Heart left ventricle (tissue), 16 donors: ENCODE results near the gene ABCC12. TPM values are rescaled to one million over a fixed set of nuclear protein-coding genes. Genes with fewer than 3 reads are reported as not detected.

ENCODE experiments used
- ATAC-seq, 4 donors: fragments of 200-7000 bp; cut with Tn5 transposase; one replicate each; pipeline ENCODE4 v1.9.1; 2020 to 2022; ENCODE audit warnings: moderate library complexity in 4 of 4, mild to moderate bottlenecking in 3 of 4, moderate number of reproducible peaks in 1 of 4
- DNase-seq, 5 donors: peaks; one replicate each; pipeline ENCODE4 v3.0.0-alpha.2; 2020
- H3K27ac ChIP-seq, 12 donors: fragments of 200-600 bp; sonication (generic) in 4 of 12; one replicate each; pipeline versions ENCODE4 v1.5.0 to v1.8.0; 2016 to 2022; ENCODE audit warnings: mild to moderate bottlenecking in 2 of 12
- H3K27me3 ChIP-seq, 9 donors: fragments of 200-600 bp; sonication (generic) in 2 of 9; one replicate each; pipeline versions ENCODE4 v1.5.1 to v1.8.0; 2016 to 2022; ENCODE audit warnings: mild to moderate bottlenecking in 3 of 9
- H3K36me3 ChIP-seq, 9 donors: fragments of 200-600 bp; sonication (generic) in 2 of 9; one replicate each; pipeline versions ENCODE4 v1.5.0 to v1.8.0; 2018 to 2022; ENCODE audit warnings: mild to moderate bottlenecking in 2 of 9
- H3K4me1 ChIP-seq, 12 donors: fragments of 200-600 bp; sonication (generic) in 4 of 12; one replicate each; pipeline versions ENCODE4 v1.5.0 to v1.8.0; 2016 to 2022; ENCODE audit warnings: mild to moderate bottlenecking in 3 of 12
- H3K4me3 ChIP-seq, 12 donors: fragments of 200-600 bp; sonication (generic) in 4 of 12; one replicate each; pipeline versions ENCODE4 v1.5.0 to v1.8.0; 2017 to 2022; ENCODE audit warnings: mild to moderate bottlenecking in 9 of 12, moderate library complexity in 4 of 12
- H3K9me3 ChIP-seq, 12 donors: fragments of 200-600 bp; sonication (generic) in 4 of 12; one replicate each; pipeline versions ENCODE4 v1.5.0 to v1.8.0; 2016 to 2022; ENCODE audit warnings: mild to moderate bottlenecking in 1 of 12
- POLR2A ChIP-seq, 2 donors: fragments of 450-650 bp; IDR thresholded peaks; one replicate each; pipeline ENCODE4 v1.6.1; 2017; ENCODE audit warnings: antibody characterized with exemption in 2 of 2, mild to moderate bottlenecking in 2 of 2, moderate library complexity in 2 of 2
- WGBS, 4 donors: extraction: QIAGEN DNeasy Blood & Tissue Kit in 2 of 4; methylation state at CpG; one replicate each; pipeline versions ENCODE4 v1.1.5 to v1.1.7; 2013 to 2018; 5-methylcytosine and 5-hydroxymethylcytosine counted together
- intact Hi-C, 10 donors: fragments of 100-400 bp; cut with DNase I; formaldehyde crosslinking; loops; one replicate each; pipeline versions ENCODE4 v1.11.1 to v1.14.2; 2022
- polyA plus RNA-seq, 2 donors: library from polyadenylated mRNA; stranded (reverse); fragments of 200-250 nt; gene quantifications; one replicate each; pipeline ENCODE4 v1.2.3, GENCODE V29; 2013
- total RNA-seq, 9 donors: library from RNA; depleted of rRNA in 2 of 9; stranded (reverse); fragments of >200 nt in 2 of 9; fragmentation: NEBNext Ultra II Directional in 3 of 9; extraction: Animal tissue kit (Norgen Biotek cat#: 25700) in 3 of 9; gene quantifications; one replicate each; pipeline versions ENCODE4 v1.1.0 to v1.2.4, GENCODE V29; 2016 to 2023
- TF ChIP-seq, protein P1 (sequence below), 12 donors: fragments of 200-600 bp; sonication (generic) in 4 of 12; IDR thresholded peaks; one replicate each; pipeline versions ENCODE4 v1.5.0 to v1.8.0; 2018 to 2022; ENCODE audit warnings: antibody characterized with exemption in 12 of 12, mild to moderate bottlenecking in 5 of 12
- donor health status: ischemic (EF 13 %, LVEDD 7.1; RV severe dilation, severe dysfunction).
- donor health status: healthy with polysubstance abuse.
- donor health status: DM: no; HTN: yes; CAD: no.
- donor health status: DM: no; HTN: no; CAD: no.
- donor health status: ischemic (EF 25% LVEDD 6.9; RV normal size, moderate dysfunction).
- donor health status: ischemic (EF 25% LVEDD 5.7; RV mildly dilated, moderate dysfunction).
- donor health status: healthy.
- donor health status: DM: yes; HTN: yes; CAD: no.
- donor health status: ischemic (EF 35%, LVEDD 5.7; RV mildly dilated, moderate dysfunction).
- donor health status: nonischemic (EF 11% LVEDD 7.7; RV severe dilation, severe dysfunction).
- donor health status: DM: yes; HTN: yes; CAD: no.
- donor health status: PGD.
- donor health status: ischemic (EF 29% LVEDD 5.4; RV normal size, mild dysfunction).
- donor health status: nonischemic (EF 23%, LVEDD 6.1; RV moderate dilation, normal function).

Gene ABCC12
- total and polyA plus RNA-seq, 11 donors: 0.08 to 0.27 (median 0.10) TPM; not detected in 7

DNA sequence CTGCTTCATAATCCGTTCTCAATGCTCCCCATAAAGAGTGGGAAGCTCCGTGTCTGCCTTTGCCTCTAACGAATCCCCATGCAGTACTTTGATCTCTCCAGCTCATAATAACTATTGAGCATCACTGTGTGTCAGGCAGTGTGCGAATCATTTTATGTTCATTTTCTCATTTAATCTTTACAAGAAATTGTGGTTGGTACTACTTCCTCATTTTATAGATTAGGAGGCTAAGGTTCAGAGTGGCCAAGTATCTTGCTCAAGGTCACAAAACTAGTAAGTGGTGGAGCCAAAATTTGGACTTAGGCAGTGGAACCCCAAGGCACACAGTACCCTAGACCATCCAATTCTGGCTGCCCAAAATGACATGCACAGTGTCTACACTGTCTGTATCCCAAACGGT lies 44.8 kb downstream of the ABCC12 start:
- no peaks in the 10 kb centered on the region for H3K36me3 ChIP-seq
- DNase-seq: no peak
- H3K27me3 ChIP-seq: no peaks in the 10 kb centered on the region
- TF ChIP-seq, protein P1, sequence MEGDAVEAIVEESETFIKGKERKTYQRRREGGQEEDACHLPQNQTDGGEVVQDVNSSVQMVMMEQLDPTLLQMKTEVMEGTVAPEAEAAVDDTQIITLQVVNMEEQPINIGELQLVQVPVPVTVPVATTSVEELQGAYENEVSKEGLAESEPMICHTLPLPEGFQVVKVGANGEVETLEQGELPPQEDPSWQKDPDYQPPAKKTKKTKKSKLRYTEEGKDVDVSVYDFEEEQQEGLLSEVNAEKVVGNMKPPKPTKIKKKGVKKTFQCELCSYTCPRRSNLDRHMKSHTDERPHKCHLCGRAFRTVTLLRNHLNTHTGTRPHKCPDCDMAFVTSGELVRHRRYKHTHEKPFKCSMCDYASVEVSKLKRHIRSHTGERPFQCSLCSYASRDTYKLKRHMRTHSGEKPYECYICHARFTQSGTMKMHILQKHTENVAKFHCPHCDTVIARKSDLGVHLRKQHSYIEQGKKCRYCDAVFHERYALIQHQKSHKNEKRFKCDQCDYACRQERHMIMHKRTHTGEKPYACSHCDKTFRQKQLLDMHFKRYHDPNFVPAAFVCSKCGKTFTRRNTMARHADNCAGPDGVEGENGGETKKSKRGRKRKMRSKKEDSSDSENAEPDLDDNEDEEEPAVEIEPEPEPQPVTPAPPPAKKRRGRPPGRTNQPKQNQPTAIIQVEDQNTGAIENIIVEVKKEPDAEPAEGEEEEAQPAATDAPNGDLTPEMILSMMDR (IDR thresholded peaks at IDR 0.05): no peak
- no peak for TF ChIP-seq POLR2A (IDR thresholded peaks at IDR 0.05)
- no peak for ATAC-seq
- H3K9me3 ChIP-seq: no peaks in the 10 kb centered on the region
- H3K4me1 ChIP-seq: peaks cover 0 to 14% (median 2%) of the 10 kb centered on the region in 12 donors
- H3K4me3 ChIP-seq: no peak overlapping the region
- intact Hi-C loops: no loop called here
- WGBS, 4 donors: 92 to 95% (median 93%) methylated on average over 5 of the region's 5 CpGs
- H3K27ac ChIP-seq: no peak overlapping the region

GRCh38 chr16:48110000-48110399 lies 45.8 kb downstream of the ABCC12 start:
- Histone ChIP-seq H3K4me1 (peaks cover 0 to 14% (median 2%) of the 10 kb centered on the region in 12 donors), H3K9me3 (no peaks in the 10 kb centered on the region), H3K27me3 (no peaks in the 10 kb centered on the region), H3K4me3 (no peak overlapping the region), H3K36me3 (no peaks in the 10 kb centered on the region), H3K27ac (no peak overlapping the region)
- WGBS, 4 donors: 78 to 89% (median 82%) methylated on average over 7 of the region's 7 CpGs
- no peak for ATAC-seq
- intact Hi-C loops: no loop called here
- DNase-seq: no peak
- no peak for TF ChIP-seq POLR2A (IDR thresholded peaks at IDR 0.05)
- TF ChIP-seq, protein P1 (IDR thresholded peaks at IDR 0.05): no peak

- Histone ChIP-seq H3K36me3 (no peaks in the 10 kb centered on the region), H3K27me3 (no peaks in the 10 kb centered on the region), H3K9me3 (no peaks in the 10 kb centered on the region), H3K27ac (no peak overlapping the region), H3K4me3 (no peak overlapping the region), H3K4me1 (peaks cover 0 to 14% (median 2%) of the 10 kb centered on the region in 12 donors)
- no peak for DNase-seq
- no peak for ATAC-seq
- TF ChIP-seq, protein P1 (IDR thresholded peaks at IDR 0.05): no peak
- no peak for TF ChIP-seq POLR2A (IDR thresholded peaks at IDR 0.05)
- 83 to 94% (median 86%) methylated on average over 9 of the region's 9 CpGs for WGBS, 4 donors
- intact Hi-C loops: no loop called here
Measured at GRCh38 chr16:48109475-48109874, 46.3 kb downstream of the ABCC12 start.

DNA sequence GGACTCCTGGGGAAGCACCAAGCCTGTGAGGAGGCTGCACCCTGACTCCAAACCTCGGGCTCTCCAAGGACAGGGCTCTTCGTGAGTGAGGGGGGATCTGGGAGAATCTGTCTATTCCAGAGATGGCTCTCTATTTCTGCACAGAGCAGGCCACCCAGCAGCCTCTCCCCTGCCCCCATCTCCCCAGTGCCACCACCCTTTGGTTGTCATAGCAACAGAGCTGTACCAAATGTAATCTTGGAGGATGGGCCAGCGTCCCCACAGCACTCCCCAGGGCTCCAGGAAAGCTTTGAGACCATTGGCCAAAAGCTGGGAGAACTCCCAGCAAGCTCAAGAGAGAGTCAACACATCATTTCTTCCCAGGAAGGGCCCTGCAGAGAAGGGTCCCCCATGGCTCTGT lies 49.3 kb downstream of the ABCC12 start:
- Histone ChIP-seq H3K4me1 (no peaks in the 10 kb centered on the region), H3K36me3 (no peaks in the 10 kb centered on the region), H3K27me3 (no peaks in the 10 kb centered on the region), H3K4me3 (no peak overlapping the region), H3K9me3 (no peaks in the 10 kb centered on the region), H3K27ac (no peak overlapping the region)
- ATAC-seq: no peak
- WGBS, 4 donors: 50 to 88% (median 86%) methylated on average over 1 to 3 of the region's 3 CpGs
- no peak for DNase-seq
- intact Hi-C loops: no loop called here
- no peak for TF ChIP-seq POLR2A (IDR thresholded peaks at IDR 0.05)
- TF ChIP-seq, protein P1 (IDR thresholded peaks at IDR 0.05): no peak

Other genes starting within 250 kb of the ABCC12 start
- 10 to 100 TPM; 42.8 to 87.4 (median 69.3) TPM for gene LONP2, start 88.3 kb upstream of the ABCC12 start, total RNA-seq
- gene LONP2, start 88.3 kb upstream of the ABCC12 start, polyA plus RNA-seq: 10 to 100 TPM; 24.8 to 30.5 TPM
- gene ABCC11, start 91.5 kb upstream of the ABCC12 start, total RNA-seq: under 1 TPM in 4 of 9 donors, not detected in 5; 0.16 to 0.48 (median 0.26) TPM
- under 1 TPM in 1 of 2 donors, not detected in 1; 0.03 TPM for gene ABCC11, start 91.5 kb upstream of the ABCC12 start, polyA plus RNA-seq
- 10 to 100 TPM; 10.9 to 21.5 (median 15.5) TPM for gene SIAH1, start 229.4 kb upstream of the ABCC12 start, total RNA-seq
- 10 to 100 TPM; 10.1 to 12.5 TPM for gene SIAH1, start 229.4 kb upstream of the ABCC12 start, polyA plus RNA-seq